LNCaP clone FGC (cell line): Measurements from ENCODE around the gene ARMH1.

ENCODE experiments used
- DNase-seq: peaks from one replicate; pipeline ENCODE4 v3.0.0-alpha.2; 2011; ENCODE audit warnings: low read depth
- H3K4me3 ChIP-seq: 2 replicates; pipeline ENCODE4 v1.5.1; 2011; ENCODE audit warnings: mild to moderate bottlenecking, low read depth, low read length, control low read depth
- CTCF ChIP-seq: IDR thresholded peaks from 2 replicates; pipeline ENCODE4 v1.5.1; 2012; ENCODE audit warnings: mild to moderate bottlenecking; ENCODE audit not compliant: control insufficient read depth, insufficient read depth; ENCODE audit errors: extremely low read depth

The ARMH1 gene

GRCh38 chr1:44645476-44646244, 28.9 kb upstream of the ARMH1 start:
- no peak for TF ChIP-seq CTCF
- H3K4me3 ChIP-seq, result no peak overlapping the region
- no peak for DNase-seq

- TF ChIP-seq CTCF, result no peak
- H3K4me3 ChIP-seq, result no peak overlapping the region
- DNase-seq, result no peak
These were observed 28.0 kb upstream of the ARMH1 start for GRCh38 chr1:44646261-44647110.

GRCh38 chr1:44647896-44648295, 26.6 kb upstream of the ARMH1 start:
- no peak for TF ChIP-seq CTCF
- no peak overlapping the region for H3K4me3 ChIP-seq
- no peak for DNase-seq

GRCh38 chr1:44648529-44649250, 25.8 kb upstream of the ARMH1 start:
- no peak overlapping the region for H3K4me3 ChIP-seq
- no peak for TF ChIP-seq CTCF
- no peak for DNase-seq

GRCh38 chr1:44649788-44650158, 24.7 kb upstream of the ARMH1 start:
- no peak for TF ChIP-seq CTCF
- no peak for DNase-seq

GRCh38 chr1:44650159-44650831, 24.2 kb upstream of the ARMH1 start:
- no peak for TF ChIP-seq CTCF
- no peak overlapping the region for H3K4me3 ChIP-seq
- DNase-seq, result no peak

More at GRCh38 chr1:44649788-44650158, 24.7 kb upstream of the ARMH1 start:
- H3K4me3 ChIP-seq, result no peak overlapping the region
